ENCODE data around the gene CD27. TPM values are rescaled to one million over a fixed set of nuclear protein-coding genes. Genes with fewer than 3 reads are reported as not detected.

CD27 gene
- total and polyA plus RNA-seq, 2 experiments from 2014 or later: 0.53 TPM; not detected in 1

DNA sequence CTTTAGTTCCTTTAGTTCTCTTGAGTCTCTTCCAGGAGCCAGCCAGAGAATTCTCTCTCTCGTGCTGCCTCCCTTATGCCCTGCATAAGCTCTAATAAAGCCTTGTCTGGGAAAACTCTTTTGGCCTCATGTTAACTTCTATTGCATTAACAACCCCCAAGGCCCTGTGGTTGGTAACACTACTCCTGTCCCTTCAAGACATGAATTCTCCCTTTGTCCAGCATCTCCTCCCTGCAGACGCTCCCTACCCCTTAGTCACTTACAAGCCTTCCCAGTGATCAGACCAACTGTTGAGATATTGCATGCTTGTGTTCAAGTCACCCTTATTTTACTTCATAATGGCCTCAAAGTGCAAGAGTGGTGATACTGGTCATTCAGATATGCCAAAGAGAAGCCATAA lies 48.7 kb upstream of the CD27 start (continued):
- TF ChIP-seq, protein P1, sequence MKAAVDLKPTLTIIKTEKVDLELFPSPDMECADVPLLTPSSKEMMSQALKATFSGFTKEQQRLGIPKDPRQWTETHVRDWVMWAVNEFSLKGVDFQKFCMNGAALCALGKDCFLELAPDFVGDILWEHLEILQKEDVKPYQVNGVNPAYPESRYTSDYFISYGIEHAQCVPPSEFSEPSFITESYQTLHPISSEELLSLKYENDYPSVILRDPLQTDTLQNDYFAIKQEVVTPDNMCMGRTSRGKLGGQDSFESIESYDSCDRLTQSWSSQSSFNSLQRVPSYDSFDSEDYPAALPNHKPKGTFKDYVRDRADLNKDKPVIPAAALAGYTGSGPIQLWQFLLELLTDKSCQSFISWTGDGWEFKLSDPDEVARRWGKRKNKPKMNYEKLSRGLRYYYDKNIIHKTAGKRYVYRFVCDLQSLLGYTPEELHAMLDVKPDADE (IDR thresholded peaks at IDR 0.05): no peak
- TF ChIP-seq CREB1 (CRISPR knock-in tag; IDR thresholded peaks at IDR 0.05; ENCODE audit: low read depth): no peak
- no peak for TF ChIP-seq STAT1 (IDR thresholded peaks at IDR 0.05; ENCODE audit: unreplicated experiment)
- TF ChIP-seq ZNF331 (CRISPR knock-in tag; IDR thresholded peaks at IDR 0.05; ENCODE audit: low read depth): no peak
- TF ChIP-seq POLR2AphosphoS5 (IDR thresholded peaks at IDR 0.05; ENCODE audit: low read depth): no peak
- TF ChIP-seq, protein P2, sequence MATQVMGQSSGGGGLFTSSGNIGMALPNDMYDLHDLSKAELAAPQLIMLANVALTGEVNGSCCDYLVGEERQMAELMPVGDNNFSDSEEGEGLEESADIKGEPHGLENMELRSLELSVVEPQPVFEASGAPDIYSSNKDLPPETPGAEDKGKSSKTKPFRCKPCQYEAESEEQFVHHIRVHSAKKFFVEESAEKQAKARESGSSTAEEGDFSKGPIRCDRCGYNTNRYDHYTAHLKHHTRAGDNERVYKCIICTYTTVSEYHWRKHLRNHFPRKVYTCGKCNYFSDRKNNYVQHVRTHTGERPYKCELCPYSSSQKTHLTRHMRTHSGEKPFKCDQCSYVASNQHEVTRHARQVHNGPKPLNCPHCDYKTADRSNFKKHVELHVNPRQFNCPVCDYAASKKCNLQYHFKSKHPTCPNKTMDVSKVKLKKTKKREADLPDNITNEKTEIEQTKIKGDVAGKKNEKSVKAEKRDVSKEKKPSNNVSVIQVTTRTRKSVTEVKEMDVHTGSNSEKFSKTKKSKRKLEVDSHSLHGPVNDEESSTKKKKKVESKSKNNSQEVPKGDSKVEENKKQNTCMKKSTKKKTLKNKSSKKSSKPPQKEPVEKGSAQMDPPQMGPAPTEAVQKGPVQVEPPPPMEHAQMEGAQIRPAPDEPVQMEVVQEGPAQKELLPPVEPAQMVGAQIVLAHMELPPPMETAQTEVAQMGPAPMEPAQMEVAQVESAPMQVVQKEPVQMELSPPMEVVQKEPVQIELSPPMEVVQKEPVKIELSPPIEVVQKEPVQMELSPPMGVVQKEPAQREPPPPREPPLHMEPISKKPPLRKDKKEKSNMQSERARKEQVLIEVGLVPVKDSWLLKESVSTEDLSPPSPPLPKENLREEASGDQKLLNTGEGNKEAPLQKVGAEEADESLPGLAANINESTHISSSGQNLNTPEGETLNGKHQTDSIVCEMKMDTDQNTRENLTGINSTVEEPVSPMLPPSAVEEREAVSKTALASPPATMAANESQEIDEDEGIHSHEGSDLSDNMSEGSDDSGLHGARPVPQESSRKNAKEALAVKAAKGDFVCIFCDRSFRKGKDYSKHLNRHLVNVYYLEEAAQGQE (IDR thresholded peaks at IDR 0.05; ENCODE audit: unreplicated experiment): no peak
- TF ChIP-seq EZH2 (IDR thresholded peaks at IDR 0.05; ENCODE audit: low read depth, unreplicated experiment): no peak

DNA sequence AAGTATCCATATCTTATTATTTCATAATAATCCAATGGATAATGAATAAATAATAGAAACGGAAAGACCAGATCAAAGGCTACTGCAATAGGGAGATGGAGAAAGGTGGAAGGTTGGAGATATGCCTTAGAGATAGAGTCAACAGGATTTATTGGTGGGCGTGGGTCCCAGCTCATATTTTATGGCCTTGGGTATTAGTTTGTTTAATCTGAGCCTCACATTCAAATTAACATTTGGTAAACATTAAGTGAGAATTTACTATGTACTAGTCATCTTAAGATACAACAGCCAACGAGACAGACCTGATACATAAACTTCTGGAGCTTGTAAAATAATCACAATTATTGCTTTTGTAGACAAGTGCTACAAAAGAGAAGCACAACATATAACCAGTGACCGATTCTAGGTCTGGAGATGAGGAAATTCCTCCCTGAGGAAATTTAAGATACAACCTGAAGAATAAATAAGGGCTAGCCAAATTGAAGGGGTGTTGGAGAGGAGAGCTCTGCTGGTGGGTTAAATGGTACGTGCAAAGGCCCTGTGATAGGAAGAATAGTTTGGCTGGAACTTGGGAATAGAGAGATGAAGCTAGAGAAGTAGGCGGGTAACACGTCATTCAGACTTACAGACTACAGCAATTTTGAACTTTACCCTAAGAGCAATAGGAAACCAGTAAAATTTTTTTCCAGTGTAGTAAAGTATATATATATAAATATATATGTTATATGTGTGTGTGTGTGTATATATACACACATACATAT lies 44.7 kb upstream of the CD27 start:
- DNase-seq (ENCODE audit: low spot score): no peak
- TF ChIP-seq JUNB (IDR thresholded peaks at IDR 0.05; ENCODE audit: unreplicated experiment) (no peak), CREB1 (CRISPR knock-in tag; IDR thresholded peaks at IDR 0.05; ENCODE audit: low read depth) (no peak), ZNF114 (CRISPR knock-in tag; IDR thresholded peaks at IDR 0.05) (no peak), ZNF331 (CRISPR knock-in tag; IDR thresholded peaks at IDR 0.05; ENCODE audit: low read depth) (no peak), POLR2AphosphoS5 (IDR thresholded peaks at IDR 0.05; ENCODE audit: low read depth) (no peak), NANOG (IDR thresholded peaks at IDR 0.05; ENCODE audit: borderline replicate concordance) (no peak), EZH2 (IDR thresholded peaks at IDR 0.05; ENCODE audit: low read depth, unreplicated experiment) (no peak), EZH2phosphoT487 (IDR thresholded peaks at IDR 0.05; ENCODE audit: unreplicated experiment) (no peak)
- TF ChIP-seq, protein P2 (IDR thresholded peaks at IDR 0.05; ENCODE audit: unreplicated experiment): no peak
- TF ChIP-seq, protein P1 (IDR thresholded peaks at IDR 0.05): no peak

More for the DNA sequence above, 44.7 kb upstream of the CD27 start:
- no peaks in the 10 kb centered on the region for H3K79me2 ChIP-seq (replicated peaks; ENCODE audit: insufficient read depth)
- H3K27ac ChIP-seq (ENCODE audit: low read depth): no peak overlapping the region
- H3K4me1 ChIP-seq (ENCODE audit: insufficient read depth): peaks cover 13% of the 10 kb centered on the region
- H3K4me3 Mint-ChIP-seq: no peak overlapping the region
- no peak overlapping the region for H2AFZ ChIP-seq
- H3K27me3 ChIP-seq (ENCODE audit: insufficient read depth): no peaks in the 10 kb centered on the region
- H3K4me3 ChIP-seq: no peak overlapping the region
- H3K27me3 Mint-ChIP-seq (ENCODE audit: insufficient read depth, low read depth, poor library complexity): no peaks in the 10 kb centered on the region
- H3K36me3 Mint-ChIP-seq (ENCODE audit: low read depth): no peaks in the 10 kb centered on the region
- no peaks in the 10 kb centered on the region; the same call in 1 of the 2 replicates for H3F3A ChIP-seq (replicated peaks; ENCODE audit: low read depth)
- no peak overlapping the region for H3K4me2 ChIP-seq
- H3K36me3 ChIP-seq (ENCODE audit: insufficient read depth): no peaks in the 10 kb centered on the region
- ATAC-seq: no peak
- no peaks in the 10 kb centered on the region for H4K20me1 ChIP-seq (replicated peaks; ENCODE audit: insufficient read depth)
- no peaks in the 10 kb centered on the region for H3K9me2 ChIP-seq (ENCODE audit: insufficient read depth)
- no peaks in the 10 kb centered on the region for H3K9me3 Mint-ChIP-seq
- no peak overlapping the region for H3K27ac Mint-ChIP-seq
- H3K4me1 Mint-ChIP-seq: peaks cover 13% of the 10 kb centered on the region
